ENCODE data around the gene NPEPL1.
"Not testable (repeated sequence)": the region's sequence is repeated elsewhere in the genome, so short reads cannot be mapped to it uniquely, and the experiment has no call there.

NPEPL1 gene

GRCh38 chr20:58740356-58741308 is 48.0 kb downstream of the NPEPL1 start:
- DNase-seq (ENCODE audit: low spot score): no peak

DNA sequence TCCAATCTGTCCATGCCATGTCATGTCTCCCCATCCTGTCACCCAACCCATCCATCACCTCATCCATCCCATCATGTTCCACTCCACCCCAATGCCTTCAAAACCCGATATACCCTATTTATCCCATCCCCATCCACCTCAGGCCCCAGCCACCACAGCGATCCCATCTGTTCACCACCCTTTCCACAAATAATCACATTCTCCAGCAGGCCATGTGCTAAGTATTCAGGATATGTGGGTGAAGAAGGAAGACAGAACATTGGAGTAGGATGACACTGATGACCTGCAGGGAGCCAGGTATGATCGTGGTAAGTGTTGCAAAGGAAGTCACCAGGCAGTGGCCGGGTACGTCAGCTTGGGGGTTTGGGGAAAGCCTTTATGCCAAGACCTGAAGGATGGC is 48.8 kb downstream of the NPEPL1 start:
- DNase-seq (ENCODE audit: low spot score): no peak

DNA sequence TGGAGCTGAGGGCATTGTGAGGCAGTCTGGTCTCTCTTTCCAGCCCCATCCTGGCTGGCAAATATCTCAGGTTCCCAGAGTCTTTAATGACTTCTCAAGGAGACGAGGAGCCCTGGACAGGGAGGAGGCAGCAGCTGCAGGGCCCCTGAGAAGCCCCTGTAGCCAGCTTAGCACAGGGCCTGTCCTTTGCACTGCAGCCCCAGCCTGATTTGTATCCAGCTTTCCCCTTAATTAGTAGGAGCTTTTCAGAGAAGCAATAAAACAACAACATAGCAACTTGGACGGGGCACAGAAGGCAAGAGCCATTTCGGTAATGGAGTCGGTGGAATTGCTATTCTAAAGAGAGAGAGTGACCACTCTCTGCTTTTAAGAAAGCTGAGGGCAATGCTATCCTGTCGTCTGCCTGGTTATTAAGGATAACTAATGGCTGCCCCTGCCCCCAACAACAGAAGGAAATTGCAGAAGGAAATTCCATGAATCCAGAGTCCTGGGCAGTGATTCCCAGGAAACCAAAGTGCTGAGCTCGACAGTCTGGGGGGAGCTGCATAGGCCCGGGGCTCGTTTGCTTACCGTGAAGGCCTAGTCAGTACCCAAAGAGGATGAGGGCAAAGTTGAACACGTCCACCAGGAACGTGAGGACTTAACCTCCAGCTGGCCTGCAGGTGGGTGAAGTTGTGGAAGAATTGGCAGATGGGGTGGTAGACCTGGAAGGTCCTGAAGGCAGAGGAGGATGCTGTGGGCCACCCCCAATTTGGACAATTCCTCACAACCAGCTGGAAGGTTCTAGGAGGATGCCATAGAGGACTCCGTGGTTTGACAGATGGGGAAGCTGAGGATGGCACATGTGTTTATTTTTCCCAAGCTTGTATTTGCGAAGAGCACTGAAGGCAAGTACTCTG is 50.3 kb downstream of the NPEPL1 start:
- no peak for DNase-seq (ENCODE audit: low spot score)

GRCh38 chr20:58743929-58744534 is 51.4 kb downstream of the NPEPL1 start:
- no peak for DNase-seq (ENCODE audit: low spot score)

- no peak for DNase-seq (ENCODE audit: low spot score)
Observed at GRCh38 chr20:58744836-58745235, 52.2 kb downstream of the NPEPL1 start.

GRCh38 chr20:58745391-58745790 is 52.8 kb downstream of the NPEPL1 start:
- DNase-seq (ENCODE audit: low spot score): no peak

DNA sequence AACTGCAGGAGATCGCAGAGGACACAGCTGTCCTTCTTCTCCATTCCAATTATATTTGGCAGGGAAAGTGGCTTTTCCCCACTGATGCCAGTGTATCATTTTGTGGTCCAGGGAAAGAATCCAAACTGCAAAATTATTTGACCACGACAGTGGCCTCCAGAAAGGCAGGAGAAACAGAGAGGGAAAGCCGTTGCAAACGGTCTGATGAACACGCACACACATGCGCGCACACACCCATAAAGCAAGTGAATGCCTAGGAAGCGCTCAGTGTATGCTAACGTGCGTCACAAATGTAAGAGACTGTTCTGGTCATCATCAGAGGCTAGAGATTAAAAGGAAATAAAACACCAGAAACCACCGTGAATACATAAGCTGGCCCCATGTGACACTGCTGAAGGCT is 54.0 kb downstream of the NPEPL1 start:
- DNase-seq (ENCODE audit: low spot score): peak; percentile 31

- DNase-seq (ENCODE audit: low spot score): no peak
Observed at GRCh38 chr20:58747211-58747610, 54.6 kb downstream of the NPEPL1 start.

DNA sequence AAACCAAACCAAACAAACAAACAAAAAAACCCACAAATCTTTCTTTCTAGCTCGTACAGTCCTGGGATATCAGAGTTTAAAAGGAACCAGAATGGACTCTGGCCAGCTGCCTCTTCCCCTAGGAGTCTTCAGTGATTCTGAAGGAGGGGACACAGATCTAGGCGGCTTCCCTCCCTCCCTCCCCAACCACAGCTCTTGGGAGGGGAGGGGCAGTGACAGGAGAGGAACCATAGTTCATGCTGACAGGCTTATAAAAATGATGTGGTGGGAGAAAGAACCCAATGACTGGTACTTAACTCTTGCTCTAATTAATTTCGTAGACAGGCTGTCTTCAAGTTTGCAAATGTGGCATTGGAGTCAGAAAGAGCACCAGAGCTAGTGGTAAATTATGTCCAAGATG is 56.0 kb downstream of the NPEPL1 start:
- DNase-seq (ENCODE audit: low spot score): no peak

- no peak for DNase-seq (ENCODE audit: low spot score)
Observed at GRCh38 chr20:58749098-58749769, 56.6 kb downstream of the NPEPL1 start.

DNA sequence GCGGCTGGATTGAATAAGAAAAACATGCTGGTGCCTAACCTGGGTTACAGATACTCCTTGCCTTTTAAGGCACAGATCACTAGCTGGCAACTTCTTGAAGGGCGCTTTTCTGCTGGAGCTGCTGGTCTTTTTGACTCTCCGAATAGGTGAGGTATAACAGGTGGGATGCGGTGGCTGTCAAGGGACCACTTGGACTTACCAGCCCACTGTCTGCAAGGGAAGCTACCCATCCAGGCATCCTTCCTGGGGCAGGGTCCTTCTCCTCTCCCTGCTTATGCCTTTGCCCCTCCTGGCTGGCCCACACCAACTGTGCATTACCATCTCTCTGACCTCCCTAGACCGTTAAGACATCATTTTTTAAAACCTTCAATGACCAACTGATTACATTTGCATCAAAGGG is 57.4 kb downstream of the NPEPL1 start:
- DNase-seq (ENCODE audit: low spot score): no peak

GRCh38 chr20:58750706-58751105 is 58.1 kb downstream of the NPEPL1 start:
- DNase-seq (ENCODE audit: low spot score): not testable (repeated sequence)

- DNase-seq (ENCODE audit: low spot score): no peak
Observed at GRCh38 chr20:58751979-58752378, 59.4 kb downstream of the NPEPL1 start.

GRCh38 chr20:58752565-58752964 is 60.0 kb downstream of the NPEPL1 start:
- no peak for DNase-seq (ENCODE audit: low spot score)

GRCh38 chr20:58753267-58753921 is 60.8 kb downstream of the NPEPL1 start:
- no peak for DNase-seq (ENCODE audit: low spot score)

DNA sequence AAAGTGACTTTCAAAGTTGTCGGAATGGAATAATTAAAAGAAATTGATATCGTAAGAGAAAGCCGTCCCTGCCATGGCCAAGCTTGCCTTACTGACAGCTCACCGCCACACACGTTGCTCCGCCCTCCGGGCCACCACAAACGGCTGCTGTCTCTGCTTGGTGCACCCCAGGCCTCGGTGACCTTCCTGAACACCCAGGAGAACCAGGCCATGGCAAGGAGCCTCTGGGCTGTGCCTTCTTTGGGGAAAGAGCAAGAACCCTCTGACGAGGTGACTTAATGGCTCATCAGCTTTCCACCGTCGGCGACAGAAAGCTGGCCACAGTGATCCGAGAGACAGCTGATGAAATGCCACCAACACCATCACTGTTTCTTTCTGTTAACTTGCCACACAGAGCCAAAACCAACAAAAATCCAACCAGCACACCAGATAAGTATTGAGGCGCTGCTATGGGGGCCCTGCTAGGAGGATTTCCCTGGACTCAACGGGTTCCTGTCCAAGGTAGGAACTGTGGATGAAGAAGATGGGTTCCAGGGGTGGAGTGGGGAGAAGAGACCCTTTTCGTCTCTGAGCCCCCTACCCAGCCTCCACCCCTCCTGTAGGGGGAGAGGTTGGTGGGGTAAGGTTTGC is 61.4 kb downstream of the NPEPL1 start:
- DNase-seq (ENCODE audit: low spot score): no peak

- no peak for DNase-seq (ENCODE audit: low spot score)
Observed at GRCh38 chr20:58754584-58754983, 62.0 kb downstream of the NPEPL1 start.

DNA sequence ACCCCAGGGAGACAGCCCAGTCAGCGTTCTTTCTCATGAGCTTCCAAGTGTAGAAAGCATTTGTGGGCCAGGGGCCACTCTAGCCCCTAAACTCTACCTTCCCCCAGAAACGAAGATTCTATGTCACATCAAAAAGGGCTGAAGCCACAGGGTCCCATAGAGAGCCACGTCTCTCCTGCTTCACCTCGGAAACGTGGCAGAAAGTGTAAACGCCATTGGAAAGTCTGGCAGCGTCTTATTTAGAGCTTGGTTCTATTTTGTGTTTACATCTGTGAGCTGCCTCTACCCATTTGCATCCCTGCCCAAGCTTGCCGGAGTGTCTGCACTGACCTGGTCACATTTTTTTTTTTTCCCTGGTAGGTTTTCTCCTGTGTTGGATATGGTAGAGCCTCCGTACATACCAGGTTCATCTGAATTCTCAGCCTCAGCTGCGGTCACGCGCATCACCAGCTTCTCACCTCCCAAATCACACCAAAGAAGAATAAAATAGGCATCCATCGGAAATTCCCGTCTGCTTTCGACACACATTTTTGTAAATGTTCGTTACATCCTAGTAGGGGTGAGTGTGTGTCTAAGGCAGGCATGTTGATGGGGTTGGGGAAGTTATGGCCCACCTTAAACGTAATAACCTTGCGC is 62.6 kb downstream of the NPEPL1 start:
- DNase-seq (ENCODE audit: low spot score): no peak

DNA sequence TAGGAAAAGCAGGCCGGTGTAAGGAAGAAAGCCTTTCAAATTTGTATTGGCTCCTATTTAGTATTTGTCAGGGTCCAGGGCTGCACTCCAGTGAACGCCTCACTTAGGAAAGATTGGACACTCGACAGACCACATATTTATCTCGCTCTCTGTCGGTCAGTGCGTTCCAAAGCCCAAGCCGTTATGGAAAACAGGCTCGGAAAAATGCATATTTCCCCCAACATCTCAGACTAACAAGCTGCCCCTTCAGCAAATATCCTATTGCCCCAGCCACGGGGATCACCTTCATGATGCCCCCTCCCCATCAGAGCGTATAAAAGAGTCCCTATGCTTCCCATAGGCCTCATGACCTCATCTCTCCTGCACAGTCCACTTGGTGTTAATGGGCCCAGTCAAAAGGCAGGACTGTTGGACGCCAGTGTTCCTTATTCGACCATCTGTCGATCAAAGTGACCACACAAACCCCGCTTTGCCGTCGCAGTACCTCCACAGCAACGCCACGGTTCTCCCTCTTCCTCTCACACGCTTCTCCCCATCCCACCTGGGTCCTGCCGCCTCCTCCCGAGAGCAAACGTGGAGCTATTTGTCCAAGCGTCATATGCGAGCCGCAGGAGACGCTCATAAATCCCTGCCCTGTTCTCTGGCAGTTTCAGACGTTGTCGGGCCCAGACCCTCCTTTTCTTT is 63.3 kb downstream of the NPEPL1 start:
- peak; percentile 51 for DNase-seq (ENCODE audit: low spot score)
